HG03354 (cell line): ENCODE results near the gene HKDC1.
"Not testable (repeated sequence)": the region's sequence is repeated elsewhere in the genome, so short reads cannot be mapped to it uniquely, and the experiment has no call there.

ENCODE experiments used
- ATAC-seq: cut with Tn5 transposase; IDR thresholded peaks from one replicate; pipeline ENCODE4 v1.9.1; 2021; ENCODE audit warnings: mild to moderate bottlenecking; ENCODE audit not compliant: unreplicated experiment, poor library complexity, severe bottlenecking

Gene HKDC1

GRCh38 chr10:69239136-69239535 lies 19.0 kb downstream of the HKDC1 start:
- ATAC-seq = no peak

GRCh38 chr10:69239816-69240434 lies 19.8 kb downstream of the HKDC1 start:
- ATAC-seq = no peak

- no peak for ATAC-seq
Observed at GRCh38 chr10:69240455-69240854, 20.3 kb downstream of the HKDC1 start.

GRCh38 chr10:69241575-69241974 lies 21.4 kb downstream of the HKDC1 start:
- no peak for ATAC-seq

- no peak for ATAC-seq
Observed at GRCh38 chr10:69242040-69242851, 22.1 kb downstream of the HKDC1 start.

- no peak for ATAC-seq
Observed at GRCh38 chr10:69242852-69243212, 22.7 kb downstream of the HKDC1 start.

- ATAC-seq = no peak
Observed at GRCh38 chr10:69243817-69244216, 23.7 kb downstream of the HKDC1 start.

GRCh38 chr10:69246036-69246435 lies 25.9 kb downstream of the HKDC1 start:
- ATAC-seq = no peak

- ATAC-seq = no peak
Observed at GRCh38 chr10:69246581-69247312, 26.6 kb downstream of the HKDC1 start.

- ATAC-seq = no peak
Observed at GRCh38 chr10:69247313-69247710, 27.2 kb downstream of the HKDC1 start.

- no peak for ATAC-seq
Observed at GRCh38 chr10:69248117-69248730, 28.1 kb downstream of the HKDC1 start.

GRCh38 chr10:69250041-69250440 lies 29.9 kb downstream of the HKDC1 start:
- ATAC-seq = no peak

- not testable (repeated sequence) for ATAC-seq
Observed at GRCh38 chr10:69251417-69251816, 31.3 kb downstream of the HKDC1 start.

GRCh38 chr10:69253171-69253570 lies 33.0 kb downstream of the HKDC1 start:
- ATAC-seq = no peak

- ATAC-seq = no peak
Observed at GRCh38 chr10:69254877-69255276, 34.7 kb downstream of the HKDC1 start.

- ATAC-seq = no peak
Observed at GRCh38 chr10:69259547-69260243, 39.6 kb downstream of the HKDC1 start.

- no peak for ATAC-seq
Observed at GRCh38 chr10:69261184-69261583, 41.1 kb downstream of the HKDC1 start.

- ATAC-seq = peak; percentile 63
Observed at GRCh38 chr10:69262292-69262751, 42.2 kb downstream of the HKDC1 start.

GRCh38 chr10:69265521-69265920 lies 45.4 kb downstream of the HKDC1 start:
- ATAC-seq = no peak
